KOPT-K1 (cell line): ENCODE results near the gene RPP38.

ENCODE experiments used
- H3K27ac ChIP-seq: fragments of 200-600 bp; sonication (generic); 2 replicates; pipeline ENCODE4 v1.5.1; 2016; ENCODE audit warnings: antibody characterized with exemption, mild to moderate bottlenecking, low read depth, low read length; ENCODE audit not compliant: poor library complexity, severe bottlenecking
- H3K36me3 ChIP-seq: fragments of 200-600 bp; sonication (generic); 2 replicates; pipeline ENCODE4 v1.5.1; 2017; ENCODE audit warnings: antibody characterized with exemption, mild to moderate bottlenecking, low read length, moderate library complexity; ENCODE audit not compliant: insufficient read depth
- H3K9me3 ChIP-seq: fragments of 200-600 bp; sonication (generic); 2 replicates; pipeline ENCODE4 v1.5.1; 2017; ENCODE audit warnings: antibody characterized with exemption, low read length, mild to moderate bottlenecking; ENCODE audit not compliant: insufficient read depth, poor library complexity, severe bottlenecking

RPP38 gene

GRCh38 chr10:15124190-15124589 lies 27.0 kb downstream of the RPP38 start:
- no peak overlapping the region for H3K27ac ChIP-seq

GRCh38 chr10:15124908-15125307 lies 27.8 kb downstream of the RPP38 start:
- Histone ChIP-seq H3K27ac (no peak overlapping the region), H3K9me3 (no peaks in the 10 kb centered on the region), H3K36me3 (peaks cover 72% of the 10 kb centered on the region)

More at GRCh38 chr10:15124190-15124589, 27.0 kb downstream of the RPP38 start:
- peaks cover 73% of the 10 kb centered on the region for H3K36me3 ChIP-seq
- no peaks in the 10 kb centered on the region for H3K9me3 ChIP-seq

GRCh38 chr10:15131330-15131729 lies 34.2 kb downstream of the RPP38 start:
- no peak overlapping the region for H3K27ac ChIP-seq
- H3K36me3 ChIP-seq, result peaks cover 82% of the 10 kb centered on the region
- H3K9me3 ChIP-seq, result no peaks in the 10 kb centered on the region

GRCh38 chr10:15136129-15137035 lies 39.2 kb downstream of the RPP38 start:
- Histone ChIP-seq H3K36me3 (peaks cover 44% of the 10 kb centered on the region), H3K27ac (no peak overlapping the region), H3K9me3 (no peaks in the 10 kb centered on the region)

GRCh38 chr10:15137036-15137359 lies 39.8 kb downstream of the RPP38 start:
- Histone ChIP-seq H3K36me3 (peaks cover 40% of the 10 kb centered on the region), H3K27ac (no peak overlapping the region), H3K9me3 (no peaks in the 10 kb centered on the region)

GRCh38 chr10:15137636-15138035 lies 40.5 kb downstream of the RPP38 start:
- Histone ChIP-seq H3K9me3 (no peaks in the 10 kb centered on the region), H3K36me3 (peaks cover 33% of the 10 kb centered on the region), H3K27ac (no peak overlapping the region)

GRCh38 chr10:15140698-15141097 lies 43.5 kb downstream of the RPP38 start:
- Histone ChIP-seq H3K27ac (peak overlapping the region; percentile 59), H3K9me3 (no peaks in the 10 kb centered on the region), H3K36me3 (peaks cover 3% of the 10 kb centered on the region; the same call in 1 of the 2 replicates)

- H3K36me3 ChIP-seq, result no peaks in the 10 kb centered on the region; the same call in 1 of the 2 replicates
- no peaks in the 10 kb centered on the region for H3K9me3 ChIP-seq
- peak overlapping the region; percentile 59 for H3K27ac ChIP-seq
These were observed 44.2 kb downstream of the RPP38 start for GRCh38 chr10:15141136-15142054.

GRCh38 chr10:15144788-15145187 lies 47.6 kb downstream of the RPP38 start:
- Histone ChIP-seq H3K36me3 (no peaks in the 10 kb centered on the region), H3K27ac (no peak overlapping the region), H3K9me3 (no peaks in the 10 kb centered on the region)

- H3K36me3 ChIP-seq, result no peaks in the 10 kb centered on the region
- H3K27ac ChIP-seq, result no peak overlapping the region
- H3K9me3 ChIP-seq, result no peaks in the 10 kb centered on the region
These were observed 49.2 kb downstream of the RPP38 start for GRCh38 chr10:15146366-15146765.

GRCh38 chr10:15147594-15148392 lies 50.6 kb downstream of the RPP38 start:
- Histone ChIP-seq H3K27ac (no peak overlapping the region), H3K9me3 (no peaks in the 10 kb centered on the region), H3K36me3 (no peaks in the 10 kb centered on the region)

- H3K9me3 ChIP-seq, result no peaks in the 10 kb centered on the region
- H3K36me3 ChIP-seq, result no peaks in the 10 kb centered on the region
These were observed 52.1 kb downstream of the RPP38 start for GRCh38 chr10:15149042-15149771.

GRCh38 chr10:15150563-15150962 lies 53.4 kb downstream of the RPP38 start:
- no peaks in the 10 kb centered on the region for H3K36me3 ChIP-seq

More at GRCh38 chr10:15149042-15149771, 52.1 kb downstream of the RPP38 start:
- no peak overlapping the region for H3K27ac ChIP-seq

GRCh38 chr10:15152556-15152955 lies 55.4 kb downstream of the RPP38 start:
- H3K9me3 ChIP-seq, result no peaks in the 10 kb centered on the region
- no peaks in the 10 kb centered on the region for H3K36me3 ChIP-seq
- no peak overlapping the region for H3K27ac ChIP-seq

More at GRCh38 chr10:15150563-15150962, 53.4 kb downstream of the RPP38 start:
- H3K27ac ChIP-seq, result no peak overlapping the region
- no peaks in the 10 kb centered on the region for H3K9me3 ChIP-seq
